ENCODE data around the gene CEP19. TPM values are rescaled to one million over a fixed set of nuclear protein-coding genes. Genes with fewer than 3 reads are reported as not detected.
A peak's percentile ranks its signal among the peaks of the same experiment; 100 is the strongest.

CEP19 gene
- total RNA-seq, 1 donor = 3.6 TPM

GRCh38 chr3:196741249-196741889 is 29.3 kb upstream of the CEP19 start:
- H3K27ac ChIP-seq (ENCODE audit: low read depth, low read length) = peak overlapping the region; percentile 100
- H3K79me2 ChIP-seq (ENCODE audit: insufficient read depth, low read length) = peaks cover 67% of the 10 kb centered on the region
- TF ChIP-seq CTCF (IDR thresholded peaks at IDR 0.05; ENCODE audit: extremely low read depth, low read depth, low read length) = no peak

GRCh38 chr3:196740481-196741248 is 28.6 kb upstream of the CEP19 start:
- no peak for TF ChIP-seq CTCF (IDR thresholded peaks at IDR 0.05; ENCODE audit: extremely low read depth, low read depth, low read length)
- H3K79me2 ChIP-seq (ENCODE audit: insufficient read depth, low read length) = peaks cover 60% of the 10 kb centered on the region

More at GRCh38 chr3:196741249-196741889, 29.3 kb upstream of the CEP19 start:
- Histone ChIP-seq H3K9me3 (ENCODE audit: low read depth, low read length) (no peaks in the 10 kb centered on the region), H3K4me3 (ENCODE audit: insufficient read depth, low read length) (peak overlapping the region; percentile 99), H2AFZ (ENCODE audit: low read length) (no peak overlapping the region), H4K20me1 (ENCODE audit: insufficient read depth, low read length) (peaks cover 37% of the 10 kb centered on the region), H3K36me3 (ENCODE audit: insufficient read depth, low read length) (peaks cover 2% of the 10 kb centered on the region), H3K4me1 (ENCODE audit: insufficient read depth, low read length) (peaks cover 6% of the 10 kb centered on the region), H3K27me3 (ENCODE audit: insufficient read depth, low read length) (no peaks in the 10 kb centered on the region), H3K4me2 (ENCODE audit: insufficient read depth, low read length) (peak overlapping the region; percentile 85)
- DNase-seq (ENCODE audit: insufficient read length, low spot score, missing footprints) = no peak

GRCh38 chr3:196739671-196740480 is 27.8 kb upstream of the CEP19 start, which contains the start of gene PAK2:
Gene PAK2 (plus strand): TSS chr3:196739857. CDS start chr3:196782647, 42,790 bp downstream.
- TF ChIP-seq CTCF (IDR thresholded peaks at IDR 0.05; ENCODE audit: extremely low read depth, low read depth, low read length) = no peak
- DNase-seq (ENCODE audit: insufficient read length, low spot score, missing footprints) = peak; percentile 96
- Histone ChIP-seq H3K36me3 (ENCODE audit: insufficient read depth, low read length) (no peaks in the 10 kb centered on the region), H3K4me2 (ENCODE audit: insufficient read depth, low read length) (peak within 1 kb of the TSS; percentile 85), H3K79me2 (ENCODE audit: insufficient read depth, low read length) (peaks cover 52% of the 10 kb centered on the region), H3K9me3 (ENCODE audit: low read depth, low read length) (no peaks in the 10 kb centered on the region), H3K4me1 (ENCODE audit: insufficient read depth, low read length) (peaks cover 6% of the 10 kb centered on the region), H3K27ac (ENCODE audit: low read depth, low read length) (peak within 1 kb of the TSS; percentile 100), H4K20me1 (ENCODE audit: insufficient read depth, low read length) (peaks cover 26% of the 10 kb centered on the region), H3K4me3 (ENCODE audit: insufficient read depth, low read length) (peak within 1 kb of the TSS; percentile 99), H3K27me3 (ENCODE audit: insufficient read depth, low read length) (no peaks in the 10 kb centered on the region), H2AFZ (ENCODE audit: low read length) (peak within 1 kb of the TSS; percentile 85)

More at GRCh38 chr3:196740481-196741248, 28.6 kb upstream of the CEP19 start:
- Histone ChIP-seq H4K20me1 (ENCODE audit: insufficient read depth, low read length) (peaks cover 30% of the 10 kb centered on the region), H3K27me3 (ENCODE audit: insufficient read depth, low read length) (no peaks in the 10 kb centered on the region), H3K4me3 (ENCODE audit: insufficient read depth, low read length) (peak overlapping the region; percentile 99), H3K4me2 (ENCODE audit: insufficient read depth, low read length) (peak overlapping the region; percentile 85), H3K9me3 (ENCODE audit: low read depth, low read length) (no peaks in the 10 kb centered on the region), H3K27ac (ENCODE audit: low read depth, low read length) (peak overlapping the region; percentile 100), H2AFZ (ENCODE audit: low read length) (peak overlapping the region; percentile 85), H3K4me1 (ENCODE audit: insufficient read depth, low read length) (peaks cover 6% of the 10 kb centered on the region), H3K36me3 (ENCODE audit: insufficient read depth, low read length) (no peaks in the 10 kb centered on the region)
- DNase-seq (ENCODE audit: insufficient read length, low spot score, missing footprints) = no peak
